ENCODE data around the gene ABCC4. TPM values are rescaled to one million over a fixed set of nuclear protein-coding genes. Genes with fewer than 3 reads are reported as not detected.
A peak's percentile ranks its signal among the peaks of the same experiment; 100 is the strongest.

Gene ABCC4
- total RNA-seq, 1 experiment from 2014 or later, result 17.0 TPM

DNA sequence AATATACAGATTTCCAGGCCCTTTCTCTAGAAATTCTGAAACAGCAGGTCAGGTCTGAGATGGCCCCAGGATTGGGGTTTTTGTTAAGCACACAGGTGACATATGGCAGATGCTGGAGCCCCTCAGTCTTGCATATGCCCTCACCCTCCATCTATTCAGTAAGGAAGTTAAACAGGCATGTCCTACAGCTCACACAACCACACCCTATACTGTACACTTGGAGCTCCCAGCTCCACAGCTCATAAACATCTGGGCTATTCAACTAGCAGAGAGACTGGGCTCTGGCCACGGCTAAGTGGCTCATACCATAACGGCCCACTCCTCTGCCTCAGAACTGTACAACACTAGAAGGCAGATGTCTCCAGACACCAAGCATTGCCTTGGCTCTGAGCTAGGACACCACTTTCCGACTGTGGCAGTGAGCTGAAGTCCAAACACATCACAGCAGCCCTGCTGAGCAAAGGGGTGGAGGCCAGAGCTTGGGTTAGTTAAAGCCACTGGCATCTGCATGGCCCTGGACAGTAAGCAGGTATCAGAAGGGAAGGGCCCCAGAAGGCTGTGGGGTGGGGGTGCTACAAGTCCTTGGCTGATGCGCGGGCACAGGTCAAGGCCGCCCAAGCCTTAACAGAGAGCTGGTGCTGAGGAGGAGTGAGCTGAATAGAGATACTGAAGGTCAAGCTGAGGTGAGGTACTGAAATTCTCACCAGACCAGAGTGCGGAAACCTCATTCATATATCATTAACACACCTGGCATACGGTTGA lies 79.1 kb downstream of the ABCC4 start:
- Histone ChIP-seq H3K79me2 (ENCODE audit: low read depth) (no peaks in the 10 kb centered on the region), H3K4me3 (no peak overlapping the region), H3K27ac (no peak overlapping the region), H3K36me3 (ENCODE audit: low read depth) (no peaks in the 10 kb centered on the region), H3K9me2 (ENCODE audit: insufficient read depth) (no peaks in the 10 kb centered on the region), H3K4me1 (replicated peaks; ENCODE audit: insufficient read depth) (peaks cover 46% of the 10 kb centered on the region), H3K9me3 (ENCODE audit: insufficient read depth, low read depth) (no peaks in the 10 kb centered on the region), H4K20me1 (ENCODE audit: insufficient read depth) (no peaks in the 10 kb centered on the region), H3K27me3 (ENCODE audit: insufficient read depth, low read depth) (no peaks in the 10 kb centered on the region), H3K4me2 (no peak overlapping the region), H2AFZ (no peak overlapping the region), H3F3A (ENCODE audit: insufficient read depth, low read depth) (peaks cover 25% of the 10 kb centered on the region)
- CTCF ChIA-PET, result no interaction called here
- TF ChIP-seq, protein P1, sequence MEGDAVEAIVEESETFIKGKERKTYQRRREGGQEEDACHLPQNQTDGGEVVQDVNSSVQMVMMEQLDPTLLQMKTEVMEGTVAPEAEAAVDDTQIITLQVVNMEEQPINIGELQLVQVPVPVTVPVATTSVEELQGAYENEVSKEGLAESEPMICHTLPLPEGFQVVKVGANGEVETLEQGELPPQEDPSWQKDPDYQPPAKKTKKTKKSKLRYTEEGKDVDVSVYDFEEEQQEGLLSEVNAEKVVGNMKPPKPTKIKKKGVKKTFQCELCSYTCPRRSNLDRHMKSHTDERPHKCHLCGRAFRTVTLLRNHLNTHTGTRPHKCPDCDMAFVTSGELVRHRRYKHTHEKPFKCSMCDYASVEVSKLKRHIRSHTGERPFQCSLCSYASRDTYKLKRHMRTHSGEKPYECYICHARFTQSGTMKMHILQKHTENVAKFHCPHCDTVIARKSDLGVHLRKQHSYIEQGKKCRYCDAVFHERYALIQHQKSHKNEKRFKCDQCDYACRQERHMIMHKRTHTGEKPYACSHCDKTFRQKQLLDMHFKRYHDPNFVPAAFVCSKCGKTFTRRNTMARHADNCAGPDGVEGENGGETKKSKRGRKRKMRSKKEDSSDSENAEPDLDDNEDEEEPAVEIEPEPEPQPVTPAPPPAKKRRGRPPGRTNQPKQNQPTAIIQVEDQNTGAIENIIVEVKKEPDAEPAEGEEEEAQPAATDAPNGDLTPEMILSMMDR (conservative IDR thresholded peaks at IDR 0.05), result no peak
- no peak for TF ChIP-seq EZH2 (IDR thresholded peaks at IDR 0.05; ENCODE audit: low read depth)
- intact Hi-C loops (cut with micrococcal nuclease; ENCODE audit: unreplicated experiment), result no loop called here
- no TSS peak for BruUV-seq (replicated peaks)
- POLR2A ChIA-PET (ENCODE audit: unreplicated experiment), result no interaction called here
- DNase-seq, result no peak

DNA sequence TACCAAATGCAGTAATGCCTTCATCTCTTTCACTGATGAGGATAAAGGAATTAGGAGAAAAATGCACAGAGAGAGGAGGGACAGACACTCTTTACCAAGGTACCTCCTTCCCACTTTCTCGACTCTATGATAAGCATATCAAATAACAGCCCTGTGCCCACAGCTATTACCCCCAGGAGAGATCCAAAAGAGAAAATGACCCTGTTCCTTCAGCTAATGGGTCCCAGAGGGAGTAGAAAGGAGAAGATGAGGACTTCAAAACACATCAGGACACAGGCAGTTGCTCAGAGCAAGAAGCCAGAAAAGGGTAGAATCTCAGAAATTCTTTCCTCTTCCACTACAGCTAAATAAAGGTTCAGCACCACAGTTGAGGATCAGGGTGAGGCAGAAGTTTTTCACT lies 80.6 kb downstream of the ABCC4 start:
- Histone ChIP-seq H3K27me3 (ENCODE audit: insufficient read depth, low read depth) (no peaks in the 10 kb centered on the region), H3K9me3 (ENCODE audit: insufficient read depth, low read depth) (no peaks in the 10 kb centered on the region), H4K20me1 (ENCODE audit: insufficient read depth) (no peaks in the 10 kb centered on the region), H3K36me3 (ENCODE audit: low read depth) (no peaks in the 10 kb centered on the region), H3K4me2 (no peak overlapping the region), H3K4me3 (no peak overlapping the region), H3F3A (ENCODE audit: insufficient read depth, low read depth) (peaks cover 12% of the 10 kb centered on the region), H3K79me2 (ENCODE audit: low read depth) (no peaks in the 10 kb centered on the region), H3K4me1 (replicated peaks; ENCODE audit: insufficient read depth) (peaks cover 46% of the 10 kb centered on the region), H3K27ac (no peak overlapping the region), H3K9me2 (ENCODE audit: insufficient read depth) (no peaks in the 10 kb centered on the region), H2AFZ (no peak overlapping the region)
- DNase-seq, result no peak
- intact Hi-C loops (cut with micrococcal nuclease; ENCODE audit: unreplicated experiment), result no loop called here
- no TSS peak for BruUV-seq (replicated peaks)
- CTCF ChIA-PET, result no interaction called here
- POLR2A ChIA-PET (ENCODE audit: unreplicated experiment), result no interaction called here
- TF ChIP-seq, protein P1 (conservative IDR thresholded peaks at IDR 0.05), result no peak
- no peak for TF ChIP-seq EZH2 (IDR thresholded peaks at IDR 0.05; ENCODE audit: low read depth)

DNA sequence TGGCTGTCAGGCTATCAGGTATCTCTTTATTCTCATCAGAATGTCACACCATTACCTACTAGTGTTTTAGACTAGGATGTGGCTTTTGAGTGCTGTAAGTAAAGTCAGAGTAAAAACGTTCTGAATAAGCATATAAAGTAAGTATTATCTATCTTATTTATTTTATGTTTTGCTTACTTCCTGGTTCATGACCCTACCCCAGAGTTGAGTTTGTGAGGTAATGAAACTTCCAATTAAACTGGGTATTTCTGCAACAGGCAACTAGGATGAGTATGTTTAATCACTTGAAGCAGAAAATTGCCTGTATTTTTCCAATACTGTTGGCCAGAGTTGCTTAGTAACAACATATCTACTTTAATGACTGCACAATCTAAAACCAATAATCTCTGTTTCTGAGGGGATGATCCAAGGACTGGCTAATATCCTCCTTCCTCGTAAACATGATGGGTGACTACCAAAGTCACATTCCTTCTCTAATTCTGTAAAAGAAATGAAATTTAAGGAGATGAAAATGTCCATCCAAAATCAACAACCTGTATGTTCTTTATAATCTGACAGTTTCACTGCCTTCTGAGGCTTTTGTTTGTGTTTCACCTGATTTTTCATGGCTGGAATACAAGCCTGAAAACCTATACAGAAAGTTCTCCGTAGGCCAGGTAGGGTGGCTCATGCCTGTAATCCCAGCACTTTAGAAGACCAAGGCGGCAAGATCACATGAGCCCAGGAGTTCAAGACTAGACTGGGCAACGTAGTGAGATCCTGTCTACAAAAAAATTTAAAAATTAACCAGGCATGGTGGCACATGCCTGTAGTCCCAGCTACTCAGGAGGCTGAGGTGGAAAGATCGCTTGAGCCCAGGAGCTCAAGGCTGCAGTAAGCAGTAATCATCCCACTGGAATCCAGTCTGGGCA lies 83.1 kb downstream of the ABCC4 start:
- H3K27ac ChIP-seq, result peak overlapping the region; percentile 25
- peaks cover 18% of the 10 kb centered on the region for H3F3A ChIP-seq (ENCODE audit: insufficient read depth, low read depth)
- no peak overlapping the region for H3K4me3 ChIP-seq
- H2AFZ ChIP-seq, result no peak overlapping the region
- no peaks in the 10 kb centered on the region for H3K36me3 ChIP-seq (ENCODE audit: low read depth)
- peaks cover 54% of the 10 kb centered on the region for H3K4me1 ChIP-seq (replicated peaks; ENCODE audit: insufficient read depth)
- ChIA-PET POLR2A (ENCODE audit: unreplicated experiment) (no interaction called here), CTCF (no interaction called here)
- H3K27me3 ChIP-seq (ENCODE audit: insufficient read depth, low read depth), result no peaks in the 10 kb centered on the region
- H3K79me2 ChIP-seq (ENCODE audit: low read depth), result no peaks in the 10 kb centered on the region
- H4K20me1 ChIP-seq (ENCODE audit: insufficient read depth), result no peaks in the 10 kb centered on the region
- no TSS peak for BruUV-seq (replicated peaks)
- intact Hi-C loops (cut with micrococcal nuclease; ENCODE audit: unreplicated experiment), result no loop called here
- H3K9me3 ChIP-seq (ENCODE audit: insufficient read depth, low read depth), result no peaks in the 10 kb centered on the region
- TF ChIP-seq EZH2 (IDR thresholded peaks at IDR 0.05; ENCODE audit: low read depth), result no peak
- TF ChIP-seq, protein P1 (conservative IDR thresholded peaks at IDR 0.05), result no peak
- peak in 1 of 2 experiments; percentile 91 for DNase-seq
- no peaks in the 10 kb centered on the region for H3K9me2 ChIP-seq (ENCODE audit: insufficient read depth)
- H3K4me2 ChIP-seq, result peak overlapping the region; percentile 25

Measured in PC-9 (cell line).